GM12872 (cell line): ENCODE data around the gene IL1RAPL1.

ENCODE experiments used
- CTCF ChIP-seq: IDR thresholded peaks from 3 replicates; pipeline ENCODE4 v1.5.1; 2011; ENCODE audit warnings: low read depth, mild to moderate bottlenecking, low read length, moderate library complexity; ENCODE audit not compliant: insufficient read depth

The IL1RAPL1 gene

DNA sequence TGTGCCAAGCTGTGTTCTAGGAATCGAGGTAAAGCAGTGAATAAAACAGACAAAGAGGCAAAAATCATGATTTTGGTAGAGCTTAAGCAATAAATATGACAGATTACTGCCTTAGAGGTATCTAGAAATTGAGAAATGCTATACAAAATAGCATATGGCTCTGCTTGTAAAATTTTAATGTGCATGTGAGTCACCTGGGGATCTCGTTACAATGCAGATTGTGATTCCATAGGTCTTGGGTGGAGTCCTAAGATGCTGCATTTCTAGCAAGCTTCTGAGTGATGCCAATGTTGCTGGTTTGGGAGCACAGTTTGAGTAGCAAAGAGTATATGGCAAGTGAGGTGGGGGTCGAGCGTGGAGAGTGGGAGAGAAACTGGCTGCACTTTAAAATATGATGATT is 930.9 kb downstream of the IL1RAPL1 start:
- TF ChIP-seq CTCF: no peak

DNA sequence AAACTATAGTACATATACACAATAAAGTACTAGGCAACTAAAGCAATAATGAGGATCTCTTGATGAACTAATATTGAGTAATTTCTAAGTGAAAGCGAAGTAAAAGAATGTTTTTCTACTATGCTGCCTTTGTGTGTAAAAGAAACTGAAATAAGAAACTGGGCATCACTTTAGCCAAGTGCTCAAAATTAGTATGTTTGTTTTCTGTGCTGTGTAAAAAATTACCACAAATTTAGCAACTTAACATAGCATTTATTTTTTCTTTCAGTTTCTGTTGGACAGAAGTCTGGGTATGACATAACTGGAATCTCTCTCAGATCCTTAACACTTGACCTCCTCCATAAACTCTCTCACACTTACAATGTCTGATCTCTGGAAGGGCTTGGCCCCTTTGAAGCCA is 941.0 kb downstream of the IL1RAPL1 start:
- TF ChIP-seq CTCF: no peak

DNA sequence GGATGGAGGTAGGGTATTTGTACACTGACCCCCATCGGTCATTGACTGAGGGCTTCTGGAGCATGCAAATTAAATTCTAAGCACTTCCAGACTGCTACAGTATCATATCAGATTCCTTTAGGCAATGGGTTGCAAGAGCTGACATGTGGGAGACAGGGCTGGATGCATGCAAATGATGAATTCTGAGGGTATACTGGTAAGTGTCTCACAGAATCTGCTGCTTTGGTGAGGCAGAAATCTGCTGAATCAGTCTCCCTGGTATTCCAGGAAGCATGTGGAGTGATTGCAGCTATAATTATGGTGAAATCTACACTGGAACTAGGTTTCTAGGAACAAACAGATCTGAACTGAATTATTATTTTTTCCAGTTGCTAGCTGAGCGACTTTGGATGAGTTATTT is 943.3 kb downstream of the IL1RAPL1 start:
- TF ChIP-seq CTCF: no peak

GRCh38 chrX:29531336-29531735 is 944.1 kb downstream of the IL1RAPL1 start:
- no peak for TF ChIP-seq CTCF

DNA sequence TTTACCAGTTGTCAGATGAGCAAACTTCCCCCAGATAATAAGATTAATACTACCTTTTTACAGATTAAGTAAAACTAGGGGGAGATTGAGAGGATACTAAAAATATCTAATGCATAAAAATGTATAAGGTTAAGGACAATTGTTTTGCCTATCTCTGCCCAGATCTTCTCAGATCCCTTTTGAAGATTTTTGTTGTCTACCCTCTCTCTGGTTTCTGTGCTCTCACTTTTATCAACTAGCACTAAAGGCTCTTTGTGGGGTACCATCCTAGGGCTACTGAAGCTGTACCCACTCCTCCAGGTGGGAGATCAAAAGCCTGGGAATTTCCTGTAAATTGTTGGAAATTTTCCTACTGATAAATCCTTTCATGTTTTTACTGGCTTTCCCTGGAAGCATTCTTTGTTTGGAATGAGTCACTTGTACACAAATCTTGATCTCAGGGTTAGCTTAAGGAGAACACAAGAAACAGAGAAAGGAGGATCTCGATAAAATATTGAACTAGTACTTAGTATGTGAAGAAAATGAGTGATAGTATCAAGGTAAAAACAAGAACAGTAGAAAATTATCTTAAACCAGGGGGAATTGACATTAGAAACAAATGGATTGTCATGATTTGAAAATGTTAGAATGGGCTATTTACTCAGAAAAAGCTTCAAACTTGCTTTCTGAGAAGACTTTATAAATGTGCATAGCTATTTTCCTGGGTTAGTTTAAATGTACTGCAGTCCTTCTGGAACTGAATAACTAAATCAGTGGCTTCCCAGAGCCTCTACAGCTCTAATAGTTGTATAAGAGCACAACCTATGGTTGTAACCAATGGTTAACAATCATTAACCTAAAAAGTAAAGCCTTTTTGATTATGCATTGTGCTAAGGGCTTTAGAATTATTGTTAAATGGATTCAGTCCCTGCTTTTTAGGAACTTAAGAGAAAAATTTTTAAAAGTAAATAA is 948.2 kb downstream of the IL1RAPL1 start:
- no peak for TF ChIP-seq CTCF

DNA sequence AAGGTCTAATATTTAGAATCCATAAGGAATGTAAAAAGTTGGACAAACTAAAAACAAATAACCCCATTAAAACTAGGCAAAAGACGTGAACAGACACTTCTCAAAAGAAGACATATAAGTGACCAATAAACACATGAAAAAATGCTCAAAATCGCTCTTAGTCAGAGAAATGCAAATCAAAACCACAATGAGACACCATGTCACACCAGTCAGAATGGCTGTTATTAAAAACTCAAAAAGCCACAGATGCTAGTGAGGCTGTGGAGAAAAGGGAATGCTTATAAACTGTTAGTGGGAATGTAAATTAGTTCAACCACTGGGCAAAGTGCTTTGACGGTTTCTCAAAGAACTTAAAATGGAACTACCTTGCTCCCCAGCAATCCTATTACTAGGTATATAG is 953.8 kb downstream of the IL1RAPL1 start:
- TF ChIP-seq CTCF: no peak

GRCh38 chrX:29542152-29542551 is 954.9 kb downstream of the IL1RAPL1 start:
- no peak for TF ChIP-seq CTCF
